Natural killer cell treated with Interleukin-12 subunit alpha and Interleukin-12 subunit beta and Interleukin-15 and Interleukin-18, amount 100 ng/mL, for 72 hours (primary cell): ENCODE results near the gene RASA3. TPM values are rescaled to one million over a fixed set of nuclear protein-coding genes. Genes with fewer than 3 reads are reported as not detected.

Experiments used
- ATAC-seq, 2 donors: fragments of 150-1000 bp; cut with Tn5 transposase in 1 of 2; sonication (Bioruptor Pico), chemical (Tn5 transposase) in 1 of 2; 2 replicates each; pipeline ENCODE4 v1.10.0; 2021
- DNase-seq: peaks from one replicate; pipeline ENCODE4 v3.0.0; 2022; ENCODE audit warnings: low spot score
- H3K27ac Mint-ChIP-seq, 2 donors: 1 replicate in 1 of 2; 2 replicates in 1 of 2; pipeline ENCODE4 v1.8.0; 2022; ENCODE audit warnings: mixed read lengths in 2 of 2, mild to moderate bottlenecking in 1 of 2, moderate library complexity in 1 of 2
- H3K27me3 Mint-ChIP-seq, 2 donors: 1 replicate in 1 of 2; 2 replicates in 1 of 2; pipeline ENCODE4 v1.8.0; 2022; ENCODE audit warnings: mixed read lengths in 2 of 2
- H3K36me3 Mint-ChIP-seq: one replicate; pipeline ENCODE4 v1.8.0; 2022; ENCODE audit warnings: mixed read lengths
- H3K4me1 Mint-ChIP-seq, 2 donors: 1 replicate in 1 of 2; 2 replicates in 1 of 2; pipeline ENCODE4 v1.8.0; 2022; ENCODE audit warnings: low read depth in 2 of 2, mixed read lengths in 2 of 2, mild to moderate bottlenecking in 1 of 2
- H3K4me3 Mint-ChIP-seq: one replicate; pipeline ENCODE4 v1.8.0; 2022; ENCODE audit warnings: mixed read lengths
- H3K9me3 Mint-ChIP-seq: 2 replicates; pipeline ENCODE4 v1.8.0; 2022; ENCODE audit warnings: mixed read lengths
- total RNA-seq, 2 donors: library from RNA; stranded (reverse); gene quantifications; one replicate each; pipeline ENCODE4 v1.2.3, GENCODE V29; 2022

Gene RASA3
- total RNA-seq, 2 donors from 2014 or later, result 6.9 to 11.7 TPM

GRCh38 chr13:113965968-113966884 lies 166.2 kb downstream of the RASA3 start:
- H3K27ac Mint-ChIP-seq, result no peak overlapping the region
- H3K9me3 Mint-ChIP-seq, result no peaks in the 10 kb centered on the region
- H3K4me1 Mint-ChIP-seq, result no peaks in the 10 kb centered on the region
- H3K36me3 Mint-ChIP-seq, result no peaks in the 10 kb centered on the region
- ATAC-seq (no peak), DNase-seq (no peak)
- H3K27me3 Mint-ChIP-seq, result no peaks in the 10 kb centered on the region
- H3K4me3 Mint-ChIP-seq, result no peak overlapping the region

GRCh38 chr13:113965383-113965874 lies 167.0 kb downstream of the RASA3 start:
- ATAC-seq (no peak), DNase-seq (no peak)
- Mint-ChIP-seq H3K4me1 (no peaks in the 10 kb centered on the region), H3K27ac (no peak overlapping the region), H3K4me3 (no peak overlapping the region), H3K36me3 (peaks cover 2% of the 10 kb centered on the region), H3K27me3 (no peaks in the 10 kb centered on the region), H3K9me3 (peaks cover under 1% of the 10 kb centered on the region)

GRCh38 chr13:113964251-113964995 lies 168.0 kb downstream of the RASA3 start:
- Mint-ChIP-seq H3K27me3 (no peaks in the 10 kb centered on the region), H3K27ac (no peak overlapping the region), H3K36me3 (peaks cover 8% of the 10 kb centered on the region), H3K4me3 (no peak overlapping the region), H3K9me3 (peaks cover 3% of the 10 kb centered on the region), H3K4me1 (no peaks in the 10 kb centered on the region)
- DNase-seq, result peak; percentile 37
- ATAC-seq, result no peak

- Mint-ChIP-seq H3K27me3 (no peaks in the 10 kb centered on the region), H3K4me3 (no peak overlapping the region), H3K36me3 (peaks cover 14% of the 10 kb centered on the region), H3K4me1 (peaks cover 0 to 4% of the 10 kb centered on the region in 2 donors), H3K27ac (no peak overlapping the region), H3K9me3 (peaks cover 3% of the 10 kb centered on the region)
- DNase-seq (peak; percentile 53), ATAC-seq (no peak)
These were observed 169.0 kb downstream of the RASA3 start for GRCh38 chr13:113963376-113963775.

GRCh38 chr13:113962975-113963374 lies 169.4 kb downstream of the RASA3 start:
- Mint-ChIP-seq H3K4me1 (peaks cover 0 to 6% of the 10 kb centered on the region in 2 donors), H3K27me3 (no peaks in the 10 kb centered on the region), H3K4me3 (no peak overlapping the region), H3K9me3 (peaks cover 3% of the 10 kb centered on the region), H3K27ac (no peak overlapping the region), H3K36me3 (peaks cover 14% of the 10 kb centered on the region)
- peak; percentile 49 for DNase-seq
- ATAC-seq, result no peak

GRCh38 chr13:113962386-113962785 lies 170.0 kb downstream of the RASA3 start:
- no peaks in the 10 kb centered on the region for H3K27me3 Mint-ChIP-seq
- H3K9me3 Mint-ChIP-seq, result peaks cover 3% of the 10 kb centered on the region
- no peak overlapping the region for H3K4me3 Mint-ChIP-seq
- no peak for DNase-seq
- peaks cover 0 to 11% of the 10 kb centered on the region in 2 donors for H3K4me1 Mint-ChIP-seq
- H3K27ac Mint-ChIP-seq, result no peak overlapping the region
- H3K36me3 Mint-ChIP-seq, result peaks cover 14% of the 10 kb centered on the region
- ATAC-seq, result no peak

- Mint-ChIP-seq H3K4me3 (no peak overlapping the region), H3K36me3 (peaks cover 14% of the 10 kb centered on the region), H3K27me3 (no peaks in the 10 kb centered on the region), H3K27ac (no peak overlapping the region), H3K9me3 (peaks cover 3% of the 10 kb centered on the region), H3K4me1 (peaks cover 5 to 11% of the 10 kb centered on the region in 2 donors)
- no peak for ATAC-seq
- no peak for DNase-seq
These were observed 172.0 kb downstream of the RASA3 start for GRCh38 chr13:113960276-113960948.

GRCh38 chr13:113959198-113959597 lies 173.2 kb downstream of the RASA3 start:
- Mint-ChIP-seq H3K27me3 (no peaks in the 10 kb centered on the region), H3K36me3 (peaks cover 21% of the 10 kb centered on the region), H3K27ac (no peak overlapping the region), H3K4me3 (no peak overlapping the region), H3K4me1 (peaks cover 5 to 11% of the 10 kb centered on the region in 2 donors), H3K9me3 (peaks cover 3% of the 10 kb centered on the region)
- ATAC-seq, result no peak
- no peak for DNase-seq

GRCh38 chr13:113958373-113958772 lies 174.1 kb downstream of the RASA3 start:
- peaks cover 5 to 11% of the 10 kb centered on the region in 2 donors for H3K4me1 Mint-ChIP-seq
- H3K27me3 Mint-ChIP-seq, result no peaks in the 10 kb centered on the region
- DNase-seq (no peak), ATAC-seq (no peak)
- H3K9me3 Mint-ChIP-seq, result peaks cover 3% of the 10 kb centered on the region
- no peak overlapping the region for H3K4me3 Mint-ChIP-seq
- H3K27ac Mint-ChIP-seq, result no peak overlapping the region
- peaks cover 21% of the 10 kb centered on the region for H3K36me3 Mint-ChIP-seq

- no peak for DNase-seq
- H3K27ac Mint-ChIP-seq, result no peak overlapping the region
- no peak overlapping the region for H3K4me3 Mint-ChIP-seq
- peaks cover 5 to 11% of the 10 kb centered on the region in 2 donors for H3K4me1 Mint-ChIP-seq
- H3K27me3 Mint-ChIP-seq, result no peaks in the 10 kb centered on the region
- peaks cover 3% of the 10 kb centered on the region for H3K9me3 Mint-ChIP-seq
- H3K36me3 Mint-ChIP-seq, result peaks cover 21% of the 10 kb centered on the region
- no peak for ATAC-seq
These were observed 175.9 kb downstream of the RASA3 start for GRCh38 chr13:113956571-113956970.

GRCh38 chr13:113955691-113956090 lies 176.7 kb downstream of the RASA3 start:
- no peak for DNase-seq
- ATAC-seq, result no peak
- Mint-ChIP-seq H3K27me3 (no peaks in the 10 kb centered on the region), H3K4me3 (no peak overlapping the region), H3K9me3 (peaks cover 3% of the 10 kb centered on the region), H3K4me1 (peaks cover 5 to 11% of the 10 kb centered on the region in 2 donors), H3K36me3 (peaks cover 21% of the 10 kb centered on the region), H3K27ac (no peak overlapping the region)

GRCh38 chr13:113955235-113955634 lies 177.2 kb downstream of the RASA3 start:
- H3K36me3 Mint-ChIP-seq, result peaks cover 16% of the 10 kb centered on the region
- DNase-seq, result peak; percentile 25
- H3K27me3 Mint-ChIP-seq, result no peaks in the 10 kb centered on the region
- no peaks in the 10 kb centered on the region for H3K9me3 Mint-ChIP-seq
- peaks cover 5 to 11% of the 10 kb centered on the region in 2 donors for H3K4me1 Mint-ChIP-seq
- peak overlapping the region in 1 of 2 donors; percentile 28 for H3K27ac Mint-ChIP-seq
- no peak overlapping the region for H3K4me3 Mint-ChIP-seq
- ATAC-seq, result no peak

GRCh38 chr13:113954046-113954835 lies 178.2 kb downstream of the RASA3 start:
- Mint-ChIP-seq H3K4me3 (no peak overlapping the region), H3K27me3 (no peaks in the 10 kb centered on the region), H3K4me1 (peaks cover 5 to 10% of the 10 kb centered on the region in 2 donors), H3K9me3 (no peaks in the 10 kb centered on the region), H3K27ac (peak overlapping the region in 1 of 2 donors; percentile 28), H3K36me3 (peaks cover 11% of the 10 kb centered on the region)
- ATAC-seq (no peak), DNase-seq (peak; percentile 51)
